ENCODE measurements around the gene IL16.

IL16 gene

GRCh38 chr15:81161851-81162250, 34.8 kb upstream of the IL16 start:
- FAIRE-seq (peak; percentile 50), DNase-seq (ENCODE audit: insufficient read length) (no peak)
- no peak for TF ChIP-seq POLR2A (IDR thresholded peaks at IDR 0.05; ENCODE audit: low read depth, low read length)
- no peak for TF ChIP-seq POLR2AphosphoS5 (IDR thresholded peaks at IDR 0.05; ENCODE audit: low read depth, low read length)
- TF ChIP-seq TAF1 (IDR thresholded peaks at IDR 0.05; ENCODE audit: borderline replicate concordance, low read depth, low read length): no peak

GRCh38 chr15:81163961-81164800, 32.5 kb upstream of the IL16 start:
- TF ChIP-seq POLR2AphosphoS5 (IDR thresholded peaks at IDR 0.05; ENCODE audit: low read depth, low read length) (no peak), POLR2A (IDR thresholded peaks at IDR 0.05; ENCODE audit: low read depth, low read length) (no peak), TAF1 (IDR thresholded peaks at IDR 0.05; ENCODE audit: borderline replicate concordance, low read depth, low read length) (no peak)
- DNase-seq (ENCODE audit: insufficient read length) (no peak), FAIRE-seq (no peak)

GRCh38 chr15:81165535-81165934, 31.1 kb upstream of the IL16 start:
- FAIRE-seq: no peak
- DNase-seq (ENCODE audit: insufficient read length): no peak
- TF ChIP-seq POLR2A (IDR thresholded peaks at IDR 0.05; ENCODE audit: low read depth, low read length): no peak
- TF ChIP-seq TAF1 (IDR thresholded peaks at IDR 0.05; ENCODE audit: borderline replicate concordance, low read depth, low read length): no peak
- TF ChIP-seq POLR2AphosphoS5 (IDR thresholded peaks at IDR 0.05; ENCODE audit: low read depth, low read length): no peak

GRCh38 chr15:81166636-81167305, 29.9 kb upstream of the IL16 start:
- FAIRE-seq (no peak), DNase-seq (ENCODE audit: insufficient read length) (no peak)
- TF ChIP-seq POLR2A (IDR thresholded peaks at IDR 0.05; ENCODE audit: low read depth, low read length) (no peak), POLR2AphosphoS5 (IDR thresholded peaks at IDR 0.05; ENCODE audit: low read depth, low read length) (no peak), TAF1 (IDR thresholded peaks at IDR 0.05; ENCODE audit: borderline replicate concordance, low read depth, low read length) (no peak)

- DNase-seq (ENCODE audit: insufficient read length): no peak
- no peak for TF ChIP-seq POLR2AphosphoS5 (IDR thresholded peaks at IDR 0.05; ENCODE audit: low read depth, low read length)
- no peak for TF ChIP-seq TAF1 (IDR thresholded peaks at IDR 0.05; ENCODE audit: borderline replicate concordance, low read depth, low read length)
- TF ChIP-seq POLR2A (IDR thresholded peaks at IDR 0.05; ENCODE audit: low read depth, low read length): no peak
- FAIRE-seq: no peak
These were observed 28.6 kb upstream of the IL16 start for GRCh38 chr15:81168131-81168526.

- TF ChIP-seq TAF1 (IDR thresholded peaks at IDR 0.05; ENCODE audit: borderline replicate concordance, low read depth, low read length): no peak
- no peak for TF ChIP-seq POLR2AphosphoS5 (IDR thresholded peaks at IDR 0.05; ENCODE audit: low read depth, low read length)
- TF ChIP-seq POLR2A (IDR thresholded peaks at IDR 0.05; ENCODE audit: low read depth, low read length): no peak
- DNase-seq (ENCODE audit: insufficient read length) (no peak), FAIRE-seq (no peak)
These were observed 28.0 kb upstream of the IL16 start for GRCh38 chr15:81168644-81169043.

- TF ChIP-seq POLR2AphosphoS5 (IDR thresholded peaks at IDR 0.05; ENCODE audit: low read depth, low read length): no peak
- no peak for TF ChIP-seq POLR2A (IDR thresholded peaks at IDR 0.05; ENCODE audit: low read depth, low read length)
- no peak for TF ChIP-seq TAF1 (IDR thresholded peaks at IDR 0.05; ENCODE audit: borderline replicate concordance, low read depth, low read length)
- FAIRE-seq (no peak), DNase-seq (ENCODE audit: insufficient read length) (no peak)
These were observed 26.2 kb upstream of the IL16 start for GRCh38 chr15:81170511-81170910.

- DNase-seq (ENCODE audit: insufficient read length) (no peak), FAIRE-seq (no peak)
- TF ChIP-seq POLR2A (IDR thresholded peaks at IDR 0.05; ENCODE audit: low read depth, low read length) (no peak), TAF1 (IDR thresholded peaks at IDR 0.05; ENCODE audit: borderline replicate concordance, low read depth, low read length) (no peak), POLR2AphosphoS5 (IDR thresholded peaks at IDR 0.05; ENCODE audit: low read depth, low read length) (no peak)
These were observed 25.4 kb upstream of the IL16 start for GRCh38 chr15:81171286-81171685.

GRCh38 chr15:81174125-81174791, 22.4 kb upstream of the IL16 start:
- FAIRE-seq (no peak), DNase-seq (ENCODE audit: insufficient read length) (no peak)
- no peak for TF ChIP-seq POLR2A (IDR thresholded peaks at IDR 0.05; ENCODE audit: low read depth, low read length)
- TF ChIP-seq POLR2AphosphoS5 (IDR thresholded peaks at IDR 0.05; ENCODE audit: low read depth, low read length): no peak
- no peak for TF ChIP-seq TAF1 (IDR thresholded peaks at IDR 0.05; ENCODE audit: borderline replicate concordance, low read depth, low read length)

- TF ChIP-seq POLR2AphosphoS5 (IDR thresholded peaks at IDR 0.05; ENCODE audit: low read depth, low read length) (no peak), POLR2A (IDR thresholded peaks at IDR 0.05; ENCODE audit: low read depth, low read length) (no peak), TAF1 (IDR thresholded peaks at IDR 0.05; ENCODE audit: borderline replicate concordance, low read depth, low read length) (no peak)
- DNase-seq (ENCODE audit: insufficient read length) (no peak), FAIRE-seq (no peak)
These were observed 21.8 kb upstream of the IL16 start for GRCh38 chr15:81174792-81175327.

- FAIRE-seq (no peak), DNase-seq (ENCODE audit: insufficient read length) (no peak)
- TF ChIP-seq TAF1 (IDR thresholded peaks at IDR 0.05; ENCODE audit: borderline replicate concordance, low read depth, low read length): no peak
- TF ChIP-seq POLR2A (IDR thresholded peaks at IDR 0.05; ENCODE audit: low read depth, low read length): no peak
- no peak for TF ChIP-seq POLR2AphosphoS5 (IDR thresholded peaks at IDR 0.05; ENCODE audit: low read depth, low read length)
These were observed 21.2 kb upstream of the IL16 start for GRCh38 chr15:81175496-81175895.
